Stimulated activated CD4-positive, alpha-beta T cell treated with anti-CD3 and anti-CD28 coated beads, Interleukin-2, amount 100 ng/mL, for 4 hours (primary cell): ENCODE results near the gene NKAIN2.
"Not testable (repeated sequence)": the region's sequence is repeated elsewhere in the genome, so short reads cannot be mapped to it uniquely, and the experiment has no call there.

Source experiments
- DNase-seq: peaks from one replicate; pipeline ENCODE4 v3.0.0-alpha.2; 2020; ENCODE audit warnings: low read depth

The NKAIN2 gene

GRCh38 chr6:124330197-124330596 is 526.5 kb downstream of the NKAIN2 start:
- DNase-seq = no peak

GRCh38 chr6:124334359-124334758 is 530.7 kb downstream of the NKAIN2 start:
- no peak for DNase-seq

GRCh38 chr6:124339610-124340334 is 536.1 kb downstream of the NKAIN2 start:
- DNase-seq = no peak

GRCh38 chr6:124348339-124348738 is 544.7 kb downstream of the NKAIN2 start:
- not testable (repeated sequence) for DNase-seq

GRCh38 chr6:124355146-124355545 is 551.5 kb downstream of the NKAIN2 start:
- DNase-seq = no peak

- DNase-seq = no peak
Observed at GRCh38 chr6:124356276-124356810, 552.7 kb downstream of the NKAIN2 start.

- DNase-seq = no peak
Observed at GRCh38 chr6:124356811-124357210, 553.1 kb downstream of the NKAIN2 start.

GRCh38 chr6:124368131-124368530 is 564.5 kb downstream of the NKAIN2 start:
- DNase-seq = no peak

- no peak for DNase-seq
Observed at GRCh38 chr6:124371974-124372475, 568.4 kb downstream of the NKAIN2 start.

GRCh38 chr6:124373386-124373785 is 569.7 kb downstream of the NKAIN2 start:
- no peak for DNase-seq

GRCh38 chr6:124389127-124389526 is 585.5 kb downstream of the NKAIN2 start:
- no peak for DNase-seq

GRCh38 chr6:124393536-124393935 is 589.9 kb downstream of the NKAIN2 start:
- no peak for DNase-seq

GRCh38 chr6:124396361-124396760 is 592.7 kb downstream of the NKAIN2 start:
- no peak for DNase-seq

GRCh38 chr6:124400261-124400999 is 596.8 kb downstream of the NKAIN2 start:
- DNase-seq = no peak

- DNase-seq = not testable (repeated sequence)
Observed at GRCh38 chr6:124410425-124410824, 606.8 kb downstream of the NKAIN2 start.

GRCh38 chr6:124412657-124413056 is 609.0 kb downstream of the NKAIN2 start:
- DNase-seq = not testable (repeated sequence)

GRCh38 chr6:124420116-124420840 is 616.6 kb downstream of the NKAIN2 start:
- no peak for DNase-seq

- no peak for DNase-seq
Observed at GRCh38 chr6:124423621-124424020, 620.0 kb downstream of the NKAIN2 start.

- DNase-seq = no peak
Observed at GRCh38 chr6:124430740-124431318, 627.2 kb downstream of the NKAIN2 start.

- no peak for DNase-seq
Observed at GRCh38 chr6:124432620-124433019, 629.0 kb downstream of the NKAIN2 start.

GRCh38 chr6:124433387-124434160 is 629.9 kb downstream of the NKAIN2 start:
- DNase-seq = no peak
